ENCODE results near the gene MRPL9.

Gene MRPL9

DNA sequence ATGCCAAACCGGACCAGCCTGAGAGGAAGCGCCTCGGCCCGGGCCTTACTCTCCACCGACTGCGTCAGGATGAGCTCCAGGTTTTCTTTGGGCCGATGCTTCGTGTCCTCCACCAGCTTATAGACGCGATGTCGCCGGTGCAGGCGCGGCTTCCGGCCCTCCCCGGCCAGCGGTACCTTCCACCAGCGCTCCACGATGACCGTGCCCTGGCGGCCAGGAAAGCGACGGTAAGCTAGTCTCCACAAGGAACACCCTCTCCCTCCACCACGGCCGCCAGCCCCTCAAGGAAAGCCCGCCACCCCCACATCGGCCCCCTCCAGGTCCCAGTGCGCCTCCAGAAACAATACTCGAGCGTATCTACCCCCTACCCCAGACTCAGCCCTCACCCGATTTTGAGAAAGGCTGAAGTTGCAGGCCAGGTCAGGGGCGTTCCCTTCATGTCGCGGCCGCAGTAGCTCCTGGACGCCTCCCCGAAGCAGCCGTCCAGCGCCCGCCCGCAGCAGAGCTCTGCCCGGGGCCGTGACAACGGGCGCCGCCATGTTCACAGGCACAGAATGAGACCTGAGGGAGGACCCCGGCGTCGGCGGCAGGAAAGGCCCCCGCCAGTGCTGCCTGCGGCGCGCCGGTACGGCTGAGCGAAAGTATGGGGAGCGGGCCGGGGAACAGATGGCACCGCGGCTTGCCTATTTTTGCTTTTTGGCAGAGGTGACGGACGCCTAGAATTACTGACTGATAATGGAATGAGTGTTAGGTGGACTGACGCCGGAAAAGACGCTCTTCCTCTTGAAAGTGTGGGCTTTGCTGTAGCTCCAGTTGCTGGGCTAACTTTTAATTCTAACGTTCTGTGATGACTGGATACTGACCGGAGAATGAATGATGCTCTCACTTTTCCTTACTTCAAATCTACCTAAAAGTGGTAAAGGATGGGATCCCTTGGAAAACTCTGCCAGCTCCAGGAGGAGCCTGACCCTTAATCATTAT is at the start of gene MRPL9:
MRPL9 (minus strand) TSS at position 556 of the 981 bp plus-strand sequence; CDS start at position 539, 17 bp downstream.
- peak; percentile 83 for DNase-seq

DNA sequence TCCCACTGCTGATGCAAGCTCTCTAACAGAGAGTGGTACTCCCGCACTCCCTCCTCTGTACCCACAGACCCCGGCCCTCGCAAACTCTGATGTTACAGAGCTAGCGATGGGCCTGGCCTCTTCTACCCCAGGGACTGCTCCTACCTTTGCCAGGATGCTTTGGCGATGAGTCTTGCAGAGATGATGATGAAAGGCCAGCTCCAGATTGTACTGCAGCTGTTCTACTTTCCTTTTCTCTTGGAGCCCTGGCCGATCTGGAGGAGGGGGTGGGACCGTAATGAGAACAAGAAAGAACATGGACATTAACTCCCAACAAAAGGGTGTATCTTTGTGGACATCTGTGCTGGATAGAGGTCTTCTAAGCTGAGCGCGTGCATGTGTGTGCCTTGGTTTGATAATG is 47.9 kb upstream of the MRPL9 start:
- DNase-seq: no peak

DNA sequence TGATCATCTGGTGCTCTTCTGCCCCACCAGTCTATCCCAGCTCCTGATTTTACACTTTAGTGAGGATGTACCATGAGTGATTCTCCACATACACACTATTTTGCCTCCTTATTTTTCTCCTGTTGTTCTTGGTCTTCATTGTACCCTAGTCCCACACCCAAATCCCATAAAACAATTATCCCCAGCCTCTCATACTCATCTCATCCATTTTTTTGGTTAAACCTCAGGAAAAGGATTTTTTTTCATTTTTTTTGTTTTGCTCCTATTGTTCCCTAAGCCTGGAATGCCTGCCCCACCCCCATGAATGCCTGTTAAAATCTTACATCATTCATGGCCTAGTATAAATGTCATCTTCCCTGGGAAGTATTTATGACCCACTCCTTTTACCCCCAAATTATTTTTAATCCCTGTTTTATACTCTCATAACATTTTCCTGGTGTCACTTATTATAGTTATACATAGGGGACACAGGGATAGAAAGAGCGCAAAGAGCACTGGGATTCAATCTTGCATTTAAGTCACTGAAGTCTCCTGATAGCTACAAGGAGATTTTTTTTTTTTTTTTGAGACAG is 46.8 kb upstream of the MRPL9 start:
- DNase-seq: no peak

DNA sequence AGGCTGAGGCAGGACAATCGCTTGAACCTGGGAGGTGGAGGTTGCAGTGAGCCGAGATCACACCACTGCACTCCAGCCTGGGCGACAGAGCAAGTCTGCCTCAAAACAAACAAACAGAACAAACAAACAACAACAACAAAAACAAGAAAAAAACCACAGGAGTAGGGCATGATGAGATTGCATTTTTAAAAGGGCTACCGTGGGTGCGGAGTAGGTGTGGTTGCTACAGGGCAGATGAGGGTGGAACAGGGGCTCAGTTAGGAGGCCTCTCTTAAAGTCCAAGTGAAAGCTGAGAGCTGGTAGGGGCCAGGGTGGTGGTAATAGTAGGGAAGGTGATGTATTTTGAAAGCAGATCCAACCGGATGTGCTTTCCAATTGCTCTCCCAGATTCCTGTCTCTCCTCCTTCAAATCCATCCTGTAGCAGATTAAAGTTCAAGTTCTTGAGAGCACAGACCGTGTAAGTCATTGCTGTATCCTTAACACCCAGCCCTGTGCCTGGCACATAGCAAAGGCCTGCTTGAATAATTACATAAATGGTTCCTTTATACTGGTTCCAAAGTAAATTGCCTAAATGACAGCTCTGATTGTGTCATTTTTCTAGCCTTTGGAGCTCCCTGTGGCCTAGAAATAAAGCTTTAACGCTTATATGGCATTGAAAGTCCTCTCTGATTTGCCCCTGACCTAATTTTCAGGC is 46.1 kb upstream of the MRPL9 start:
- no peak for DNase-seq

DNA sequence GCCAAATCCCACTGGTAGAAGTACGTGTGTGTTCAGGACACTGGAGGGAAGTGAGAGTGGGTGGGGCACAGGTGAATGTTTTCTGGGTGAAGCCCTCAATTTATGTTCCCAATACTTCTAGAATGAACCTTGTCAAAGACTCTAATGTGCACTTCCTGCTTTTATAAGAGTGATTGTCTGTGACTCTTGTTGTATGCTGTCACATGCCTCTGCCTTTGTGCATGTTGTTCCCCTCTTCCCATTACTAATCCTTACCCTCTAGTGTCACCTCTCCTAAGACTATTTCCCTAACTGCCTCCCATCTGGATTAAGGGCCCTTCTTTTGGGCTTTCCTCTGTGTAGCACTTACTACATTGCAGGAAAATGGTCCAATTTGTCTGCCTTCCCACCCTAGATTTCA is 44.5 kb upstream of the MRPL9 start:
- DNase-seq: no peak

DNA sequence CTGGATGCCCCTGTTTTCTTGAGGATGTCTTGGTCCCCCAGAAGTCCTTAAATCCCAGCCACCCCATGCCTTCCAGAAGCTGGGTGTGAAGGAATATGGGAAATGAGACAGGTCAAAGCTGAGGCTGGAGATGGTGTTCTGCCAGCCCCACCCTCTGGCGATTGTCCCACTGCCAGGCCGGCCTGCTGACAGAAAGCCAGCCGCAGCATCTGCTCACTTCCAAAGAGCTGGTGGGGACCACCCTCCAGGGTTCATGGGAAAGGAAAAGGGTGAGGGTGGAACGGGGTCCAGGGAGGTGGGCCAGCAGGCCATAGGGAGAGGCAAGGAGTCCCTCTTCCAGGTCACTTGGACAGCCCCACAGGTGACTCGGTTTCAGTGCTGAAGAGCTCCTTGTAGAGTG is 43.8 kb upstream of the MRPL9 start:
- DNase-seq: no peak

DNA sequence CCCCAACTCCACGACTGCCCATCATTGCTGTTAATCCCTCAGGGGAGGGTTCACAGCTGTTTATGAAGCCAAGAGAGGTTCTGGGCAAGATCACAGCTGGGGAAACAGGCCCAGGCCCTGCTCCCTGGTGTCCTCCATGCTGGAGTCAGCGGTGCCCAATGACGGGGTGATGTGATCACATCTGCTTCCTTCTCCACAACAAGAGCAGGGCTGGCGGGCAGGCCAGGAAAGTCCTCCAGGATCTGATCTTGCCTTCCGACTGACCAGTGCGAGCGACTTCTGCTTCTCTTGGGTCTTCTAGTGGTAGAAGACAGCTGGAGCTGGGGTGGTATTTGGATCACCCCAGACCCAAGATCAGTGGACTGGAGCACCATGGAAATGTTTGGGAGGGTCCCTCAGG is 42.9 kb upstream of the MRPL9 start:
- no peak for DNase-seq

DNA sequence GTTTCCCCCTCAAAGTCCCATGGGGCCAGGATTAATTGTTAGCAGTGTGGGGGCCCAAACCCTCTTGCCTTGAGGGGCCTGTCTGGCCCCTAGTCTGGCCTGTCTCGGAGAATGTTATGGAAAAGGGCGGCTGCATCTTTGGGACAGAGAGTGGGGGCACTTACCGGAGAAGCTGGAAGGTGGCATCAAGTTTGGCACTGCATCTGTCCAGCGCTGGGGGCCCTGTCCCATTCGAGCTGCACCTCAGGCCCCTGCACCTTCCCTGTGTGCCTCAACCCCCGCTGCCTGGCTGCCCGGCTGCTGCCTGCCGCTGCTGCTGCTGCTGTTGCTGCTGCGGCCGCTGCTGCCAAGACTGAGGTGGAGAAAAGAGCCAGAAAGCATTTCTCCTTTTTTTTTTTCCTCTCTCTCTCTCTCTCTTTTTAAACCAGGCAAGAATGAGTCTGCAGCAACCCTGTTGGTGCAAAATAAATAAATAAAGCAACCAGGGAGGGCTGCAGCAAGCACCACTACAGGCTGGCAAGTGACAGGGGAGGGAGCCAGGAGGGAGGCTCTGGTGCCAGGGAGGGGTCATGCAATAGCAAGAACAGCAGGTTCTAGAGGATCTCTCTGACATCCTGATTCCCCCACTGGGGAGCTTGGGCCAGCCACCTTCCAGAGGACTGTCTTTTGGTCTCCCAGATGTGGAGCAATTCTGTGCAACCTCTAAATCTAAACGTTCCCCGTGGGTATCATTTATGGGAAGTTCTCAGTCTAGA is 41.9 kb upstream of the MRPL9 start, which contains the start of gene LINGO4:
LINGO4 (minus strand) TSS at position 354 of the 755 bp plus-strand sequence. CDS start 2,715 bp downstream, outside the sequence.
- DNase-seq: no peak

DNA sequence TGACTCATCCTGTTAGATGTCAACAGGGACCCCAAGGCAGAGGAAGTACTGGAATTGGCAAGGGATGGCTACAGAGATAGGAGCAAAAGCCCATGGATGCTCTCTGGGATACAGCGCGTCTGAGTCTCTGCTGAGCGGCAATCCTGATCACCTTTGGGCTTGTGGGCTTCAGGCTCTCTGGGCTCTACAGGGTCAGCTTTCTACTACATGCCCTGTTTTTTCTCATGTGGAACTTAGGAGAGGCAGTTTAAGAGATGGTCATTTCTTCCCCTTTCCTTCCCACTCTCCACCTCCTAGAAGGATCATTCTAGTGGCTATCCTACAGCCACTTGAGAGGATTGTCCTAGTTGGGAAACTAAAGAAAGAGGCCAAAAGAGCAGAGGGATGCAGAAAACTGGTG is 40.6 kb upstream of the MRPL9 start:
- DNase-seq: no peak

DNA sequence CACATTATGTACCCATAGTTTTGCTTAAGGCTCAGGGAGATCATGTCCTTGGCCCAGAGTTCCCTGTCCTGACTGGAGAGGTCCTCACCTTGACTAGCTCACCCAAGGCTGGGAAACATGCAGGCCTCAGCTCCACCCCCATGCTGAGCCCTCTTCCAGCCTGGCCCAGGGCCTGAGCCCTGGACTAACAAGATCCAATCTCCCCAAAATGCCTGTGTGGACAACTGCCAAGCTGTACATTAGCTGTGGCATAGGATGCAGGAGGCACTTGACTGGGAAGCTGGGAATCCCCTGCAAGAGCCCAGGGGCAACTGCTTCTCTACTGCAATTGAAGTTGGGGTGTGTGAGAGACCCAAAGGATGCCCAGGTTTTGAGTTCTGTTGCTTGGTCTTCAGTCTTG is 39.9 kb upstream of the MRPL9 start:
- no peak for DNase-seq

DNA sequence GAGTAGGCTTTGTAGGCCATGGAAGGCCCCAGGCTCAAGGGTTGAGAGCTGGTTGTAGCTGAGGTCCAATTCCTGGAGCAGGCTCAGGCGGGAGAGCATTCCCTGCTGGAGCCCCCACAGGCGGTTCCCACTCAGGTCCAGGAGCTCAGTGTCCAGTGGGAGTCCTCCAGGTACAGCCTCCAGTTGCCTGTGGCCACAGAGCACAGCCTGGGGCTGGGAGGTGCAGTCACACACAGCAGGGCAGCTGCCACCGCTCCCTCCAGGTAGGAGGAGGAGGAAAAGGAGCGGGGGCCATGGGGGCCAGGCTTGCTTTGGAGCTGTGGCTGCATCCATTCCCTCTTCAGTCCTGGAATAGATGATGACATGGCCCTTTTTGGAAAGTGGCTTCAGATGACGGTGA is 39.1 kb upstream of the MRPL9 start:
- DNase-seq: no peak

DNA sequence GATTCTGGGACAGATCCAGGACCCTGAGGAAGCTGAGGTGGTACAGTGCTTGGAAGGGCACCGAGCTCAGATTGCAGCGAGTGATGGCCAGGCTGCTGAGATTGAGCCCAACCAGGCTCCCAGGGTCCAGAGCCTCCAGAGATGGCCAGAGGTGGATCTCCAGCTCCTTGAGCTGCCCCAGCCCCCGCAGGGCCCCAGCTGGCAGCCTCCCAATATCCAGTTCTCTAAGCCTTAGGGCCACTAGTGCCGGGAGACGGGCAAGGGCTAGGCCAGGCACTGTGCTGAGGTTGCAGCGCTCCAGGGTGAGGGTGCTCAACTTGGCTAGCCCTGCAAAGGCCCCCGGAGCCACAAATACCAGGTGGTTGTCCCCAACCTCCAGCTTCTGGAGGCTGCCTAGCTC is 38.5 kb upstream of the MRPL9 start:
- DNase-seq: no peak

DNA sequence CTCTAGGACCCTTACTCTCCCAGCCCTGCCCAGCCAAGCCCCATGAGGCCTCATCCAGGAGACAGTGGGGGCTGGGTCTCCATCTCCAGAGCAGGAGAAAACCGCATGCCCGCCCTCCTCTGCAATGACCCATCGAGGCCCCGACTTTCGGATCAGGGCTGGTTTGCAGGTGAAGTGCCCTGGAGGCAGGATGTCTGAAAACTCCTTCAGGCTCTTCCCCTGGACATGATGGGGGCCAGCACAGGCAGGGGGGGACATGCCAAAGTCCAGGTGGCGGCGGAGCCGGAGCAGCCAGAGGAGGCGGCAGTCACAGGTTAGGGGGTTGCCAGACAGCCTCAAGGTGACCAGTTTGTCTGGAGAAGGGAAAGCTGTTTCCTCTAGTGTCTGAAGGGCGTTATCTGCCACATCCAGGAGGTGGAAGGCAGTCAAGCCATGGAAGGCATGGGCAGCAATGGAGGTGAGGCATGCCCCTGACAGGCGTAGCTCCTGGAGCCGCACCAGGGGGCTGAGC is 38.1 kb upstream of the MRPL9 start:
- DNase-seq: no peak

DNA sequence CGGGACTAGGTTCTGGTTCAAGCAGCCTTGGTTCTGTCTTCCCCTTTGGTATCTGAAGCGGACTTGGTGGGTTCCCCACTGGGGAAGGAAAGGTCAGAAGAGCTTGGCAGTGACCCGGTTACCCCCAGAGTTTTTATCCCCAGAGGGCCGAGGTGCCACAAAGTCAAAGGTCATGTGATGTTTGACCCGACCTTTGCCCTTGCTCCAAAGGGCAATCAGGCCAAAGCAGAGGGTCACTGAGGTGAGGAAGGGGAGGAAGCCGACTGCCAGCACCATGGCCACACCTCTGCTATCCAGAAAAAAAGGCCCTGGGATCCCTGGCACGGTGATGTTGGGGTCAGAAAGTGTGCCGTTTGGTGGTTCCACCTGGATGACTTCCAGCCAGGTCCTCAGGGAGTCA is 37.5 kb upstream of the MRPL9 start:
- DNase-seq: no peak

DNA sequence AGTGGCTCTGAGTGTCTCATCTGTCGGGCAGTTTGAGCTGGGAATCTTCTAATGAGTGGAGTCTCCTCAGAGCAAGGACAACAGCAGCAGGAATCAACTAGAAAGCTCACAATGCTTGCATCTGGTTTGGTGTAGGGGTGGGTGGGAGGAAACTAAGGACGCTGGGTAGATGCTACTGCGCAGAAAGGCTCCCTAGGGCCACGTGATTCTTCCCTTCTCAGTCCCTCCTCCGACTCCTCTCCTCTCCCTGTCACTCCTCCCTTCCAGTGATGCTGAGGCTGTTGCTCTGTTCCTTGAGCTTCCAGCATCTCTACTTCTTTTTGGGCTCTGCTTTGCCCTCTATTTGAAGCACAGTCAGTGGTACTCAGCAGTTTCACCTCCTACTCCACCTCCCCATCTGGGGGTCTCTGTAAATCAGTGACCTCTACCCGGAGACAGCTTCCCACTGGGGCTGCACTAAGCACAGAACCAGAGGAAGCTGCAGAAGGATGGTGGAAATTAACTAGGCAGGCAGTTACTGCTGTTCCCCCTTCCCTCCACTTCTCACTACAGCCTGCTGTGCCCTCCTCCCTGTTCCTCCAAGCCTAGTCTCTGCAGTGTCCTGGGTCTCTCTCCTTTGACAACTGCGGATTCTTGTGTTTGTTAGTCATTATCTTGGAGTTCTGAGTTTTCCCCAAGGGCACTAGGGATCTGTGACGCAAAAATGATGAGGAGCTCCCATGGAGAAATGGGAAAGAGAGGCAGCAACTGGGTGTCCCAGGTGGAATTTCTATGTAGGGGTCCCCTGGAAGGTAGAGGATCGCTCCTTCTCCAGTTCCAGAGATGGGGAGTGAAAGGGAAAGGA is 36.1 kb upstream of the MRPL9 start:
- DNase-seq: no peak

DNA sequence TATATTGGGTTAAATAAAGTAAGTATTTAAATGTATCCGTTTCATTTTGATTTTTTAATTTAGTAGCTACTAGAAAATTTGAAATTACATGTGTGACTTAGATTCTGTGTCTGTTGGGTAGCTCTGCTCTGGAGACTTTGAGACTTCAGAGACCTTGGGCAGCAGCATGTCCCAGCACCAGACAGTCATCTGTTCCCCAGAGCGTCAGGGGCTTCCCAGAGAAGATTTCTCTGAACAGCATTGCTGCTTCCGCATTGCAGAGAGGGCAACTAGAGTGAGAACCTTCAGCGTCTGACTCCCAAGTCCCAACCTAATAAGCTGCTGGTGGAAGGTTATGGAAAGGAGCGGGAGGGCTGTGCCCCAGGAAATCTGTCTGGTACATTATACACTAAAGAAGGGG is 35.3 kb upstream of the MRPL9 start:
- DNase-seq: no peak

DNA sequence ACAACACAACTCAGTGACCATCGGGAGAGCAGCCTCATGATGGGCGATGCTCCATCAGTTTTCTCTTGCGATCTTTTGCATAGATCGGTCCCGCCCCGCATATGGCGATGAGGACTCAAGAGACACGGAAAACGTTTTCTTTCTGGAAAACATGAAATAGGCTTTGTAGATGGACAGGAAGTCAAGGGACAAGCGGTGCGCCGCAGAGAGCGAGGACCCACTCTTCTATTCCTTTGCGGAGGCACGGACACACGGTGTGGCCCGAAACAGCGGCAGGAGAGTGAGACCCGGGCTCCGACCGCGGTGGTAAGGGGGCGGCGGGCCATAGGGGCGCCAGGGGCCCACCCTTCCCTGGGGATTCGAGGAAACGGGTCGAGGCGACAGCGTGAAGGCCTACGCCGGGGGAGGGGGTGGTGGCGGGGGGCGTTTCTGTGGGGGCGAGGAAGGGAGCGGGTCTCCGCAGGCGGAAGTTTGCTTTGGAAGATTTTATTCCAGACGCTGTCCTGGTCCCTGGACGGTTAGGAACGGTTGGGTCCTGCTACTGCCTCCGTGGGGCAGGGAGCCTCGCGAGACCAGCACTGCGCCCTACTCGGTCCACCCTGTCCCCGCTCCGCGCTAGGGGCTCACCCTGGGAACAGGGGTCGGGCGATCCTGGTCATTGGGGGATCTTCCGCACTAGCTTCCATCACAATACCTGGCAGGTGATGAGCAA is 27.8 kb upstream of the MRPL9 start:
- peak; percentile 47 for DNase-seq

DNA sequence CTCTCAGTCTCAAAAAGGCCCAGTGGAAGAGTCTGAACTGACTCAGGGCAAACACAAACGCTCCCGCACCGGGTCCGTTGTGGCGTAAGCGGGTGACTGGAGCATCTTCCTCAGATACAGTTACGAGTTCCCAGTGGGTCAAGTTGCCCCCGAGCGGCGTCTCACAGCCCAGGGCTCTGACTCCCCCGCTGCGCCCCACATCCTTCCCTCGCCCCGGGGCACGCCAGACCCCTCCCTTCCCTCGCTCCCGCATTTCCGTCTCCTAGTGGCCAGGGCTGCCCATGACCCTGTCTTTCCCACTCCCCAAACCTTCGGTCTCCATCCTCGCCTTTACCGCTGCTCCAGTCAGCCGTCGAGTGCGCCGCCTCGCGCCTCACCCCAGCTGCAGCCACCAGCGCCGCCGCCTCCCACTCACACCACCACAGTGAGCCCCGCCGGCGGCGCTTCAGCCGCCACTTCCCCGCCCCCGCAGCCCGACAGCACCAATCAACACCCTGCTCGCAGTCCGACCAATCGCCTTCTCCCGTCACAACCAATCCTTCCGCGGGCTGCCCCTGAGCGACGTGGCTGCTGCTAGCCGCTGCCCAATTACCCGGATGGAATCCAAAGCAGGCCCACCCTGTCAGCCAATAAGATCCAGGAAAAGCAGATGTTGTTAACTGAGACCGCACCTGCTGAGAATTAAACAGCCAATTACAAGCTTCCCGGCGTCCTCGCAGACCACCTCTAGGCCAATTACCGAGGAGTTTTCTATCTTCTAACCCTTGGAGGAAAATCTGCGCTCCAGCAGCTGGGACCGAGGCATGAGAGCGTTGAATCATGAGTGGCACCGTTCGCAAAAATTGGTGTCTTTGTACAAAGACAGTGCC is 27.0 kb upstream of the MRPL9 start, which contains the start of gene TDRKH:
TDRKH (minus strand) TSS at position 430 of the 869 bp plus-strand sequence. CDS start 7,478 bp downstream, outside the sequence.
- peak; percentile 99 for DNase-seq

DNA sequence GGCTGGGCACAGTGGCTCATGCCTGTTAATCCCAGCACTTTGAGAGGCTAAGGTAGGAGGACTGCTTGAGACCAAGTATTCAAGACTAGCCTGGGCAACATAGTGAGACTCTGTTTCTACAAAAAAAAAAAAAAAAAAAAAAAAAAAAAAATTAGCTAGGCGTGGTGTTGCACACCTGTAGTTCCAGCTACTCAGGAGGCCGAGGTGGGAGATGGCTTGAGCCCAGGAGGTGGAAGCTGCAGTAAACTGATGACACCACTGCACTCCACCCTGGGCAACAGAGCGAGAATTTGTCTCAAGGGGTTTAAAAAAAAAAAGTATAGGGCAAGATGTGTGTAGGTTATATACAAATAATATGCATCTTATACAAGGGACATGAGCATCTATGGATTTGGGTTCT is 24.4 kb upstream of the MRPL9 start:
- DNase-seq: no peak

DNA sequence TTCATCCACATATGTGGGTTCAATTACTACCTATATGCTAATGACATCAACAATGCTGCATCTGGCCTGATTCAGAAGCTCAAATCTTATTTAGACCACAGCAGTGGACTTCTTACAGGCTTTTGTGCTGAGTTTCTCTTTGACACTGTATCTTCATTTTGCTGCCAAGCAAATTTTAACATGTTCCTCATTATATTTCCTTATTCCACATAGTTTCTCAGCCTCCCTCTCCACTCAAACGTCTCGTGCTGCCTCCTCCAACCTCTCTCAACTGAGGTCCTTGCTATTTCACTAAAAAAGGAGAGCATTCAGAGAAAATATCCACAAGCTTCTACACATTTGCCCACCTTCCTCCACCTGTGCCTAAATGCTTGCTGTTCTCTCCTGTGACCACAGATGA is 20.5 kb upstream of the MRPL9 start:
- DNase-seq: no peak

All from NCI-H146 (cell line).